ENCODE data around the gene CDK2AP2.
A peak's percentile ranks its signal among the peaks of the same experiment; 100 is the strongest.
"Not testable (repeated sequence)": the region's sequence is repeated elsewhere in the genome, so short reads cannot be mapped to it uniquely, and the experiment has no call there.

Gene CDK2AP2, protein sequence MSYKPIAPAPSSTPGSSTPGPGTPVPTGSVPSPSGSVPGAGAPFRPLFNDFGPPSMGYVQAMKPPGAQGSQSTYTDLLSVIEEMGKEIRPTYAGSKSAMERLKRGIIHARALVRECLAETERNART

DNA sequence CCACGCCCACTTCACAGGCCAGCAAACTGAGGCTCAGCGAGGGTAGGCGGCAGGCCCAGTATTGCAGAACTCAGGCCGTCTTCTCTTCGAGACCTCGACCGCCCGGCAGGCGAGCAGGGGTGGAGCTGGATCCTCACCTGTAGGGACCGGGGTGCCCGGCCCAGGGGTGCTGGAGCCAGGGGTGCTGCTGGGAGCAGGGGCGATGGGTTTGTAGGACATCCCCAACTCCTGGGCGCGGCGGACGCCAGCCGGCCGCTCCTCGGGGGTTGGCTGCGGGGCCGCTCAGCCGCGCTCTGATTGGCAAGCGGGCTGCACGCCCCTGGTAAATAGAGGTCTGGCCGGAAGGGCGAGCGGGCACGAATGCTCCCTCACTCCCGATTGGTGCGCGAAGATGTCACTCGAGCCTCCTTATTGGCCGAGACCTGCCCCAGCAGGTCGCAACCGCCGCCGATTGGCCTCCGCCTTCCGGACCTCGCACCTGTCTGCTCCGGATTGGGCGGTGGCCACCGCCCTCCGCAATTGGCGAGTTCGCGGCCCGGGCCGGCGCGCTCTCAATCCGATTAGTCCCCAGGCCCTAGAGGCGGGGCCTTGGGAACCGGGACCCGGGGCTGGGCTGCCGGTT is at the start of gene CDK2AP2:
TSS of gene CDK2AP2 (minus strand) at position 299 of the 622 bp plus-strand sequence. CDS start at position 219, 80 bp downstream.
- DNase-seq (ENCODE audit: low spot score) (peak; percentile 97), FAIRE-seq (peak; percentile 73)

DNA sequence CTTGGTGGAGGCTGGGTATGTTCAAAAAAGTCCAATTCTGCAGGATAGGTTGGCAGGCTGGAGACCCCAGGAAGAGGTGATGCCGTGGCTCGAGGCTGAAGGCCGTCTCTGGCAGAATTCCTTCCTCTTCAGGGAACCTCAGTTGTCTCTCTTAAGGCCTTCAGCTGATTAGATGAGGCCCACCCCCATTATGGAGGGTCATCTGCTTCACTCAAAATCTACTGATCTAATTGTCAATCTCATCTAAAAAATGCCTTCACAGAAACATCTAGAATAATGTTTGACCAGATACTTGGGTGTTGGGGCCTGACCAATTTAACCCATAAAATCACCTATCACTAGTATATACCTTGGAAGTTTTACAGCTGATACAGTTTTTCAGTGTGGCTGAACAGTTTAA is 48.3 kb upstream of the CDK2AP2 start:
- no peak for FAIRE-seq
- no peak for DNase-seq (ENCODE audit: low spot score)

DNA sequence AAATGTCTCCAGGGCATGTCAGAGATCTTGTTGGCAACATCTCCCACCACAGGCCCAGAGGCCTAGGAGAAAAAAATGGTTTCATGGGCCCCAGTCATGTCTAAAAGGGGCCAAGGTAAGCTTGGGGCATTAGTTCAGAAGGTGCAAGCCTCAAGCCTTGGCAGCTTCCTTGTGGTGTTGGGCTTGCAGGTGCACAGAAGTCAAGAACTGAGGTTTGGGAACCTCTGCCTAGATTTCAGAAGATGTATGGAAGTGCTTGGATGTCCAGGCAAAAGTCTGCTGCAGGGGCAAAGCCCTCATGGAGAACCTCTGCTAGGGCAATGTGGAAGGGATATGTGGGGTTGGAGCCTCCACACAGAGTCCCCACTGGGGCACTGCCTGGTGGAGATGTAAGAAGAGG is 43.7 kb upstream of the CDK2AP2 start:
- not testable (repeated sequence) for FAIRE-seq; DNase-seq (ENCODE audit: low spot score)

DNA sequence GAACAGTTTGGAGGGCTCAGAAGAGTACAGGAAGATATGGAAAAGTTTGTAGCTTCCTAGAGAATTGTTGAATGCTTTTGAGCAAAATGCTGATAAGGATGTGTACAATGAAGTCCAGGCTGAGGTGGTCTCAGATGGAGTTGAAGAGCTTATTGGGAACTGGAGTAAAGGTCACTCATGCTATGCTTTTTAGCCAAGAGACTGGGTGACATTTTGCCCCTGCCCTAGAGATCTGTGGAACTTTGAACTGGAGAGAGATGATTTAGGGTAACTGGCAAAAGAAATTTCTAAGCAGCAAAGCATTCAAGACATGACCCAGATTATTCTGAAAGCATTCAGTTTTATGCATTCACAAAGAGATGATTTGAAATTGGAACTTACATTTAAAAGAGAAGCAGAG is 43.2 kb upstream of the CDK2AP2 start:
- no peak for FAIRE-seq

DNA sequence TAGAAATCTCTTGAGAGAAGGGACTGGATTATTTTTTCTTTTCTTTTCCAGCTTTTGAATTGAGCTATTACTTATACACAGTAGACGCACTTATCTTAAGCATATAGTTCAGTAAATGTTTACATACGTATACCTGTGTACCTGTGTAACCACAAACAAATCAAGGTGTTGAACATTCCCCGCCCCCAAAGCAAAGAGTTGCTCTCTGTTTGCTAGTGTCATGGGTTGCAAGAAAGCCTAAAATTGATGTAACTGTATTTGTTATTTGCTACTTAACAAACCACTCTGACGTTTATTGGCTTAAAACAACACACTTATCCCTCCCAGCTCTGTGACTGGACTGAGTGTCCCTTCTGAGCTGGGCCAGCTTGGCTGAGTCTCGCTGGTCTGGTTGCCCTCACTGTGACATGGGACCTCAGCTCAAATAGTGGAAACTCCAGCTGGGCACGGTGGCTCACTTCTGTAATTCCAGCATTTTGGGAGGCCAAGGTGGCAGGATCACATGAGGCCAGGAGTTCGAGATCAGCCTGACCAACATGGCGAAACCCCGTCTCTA is 40.7 kb upstream of the CDK2AP2 start:
- FAIRE-seq (no peak), DNase-seq (ENCODE audit: low spot score) (no peak)

More for the DNA sequence above, 43.2 kb upstream of the CDK2AP2 start:
- no peak for DNase-seq (ENCODE audit: low spot score)

DNA sequence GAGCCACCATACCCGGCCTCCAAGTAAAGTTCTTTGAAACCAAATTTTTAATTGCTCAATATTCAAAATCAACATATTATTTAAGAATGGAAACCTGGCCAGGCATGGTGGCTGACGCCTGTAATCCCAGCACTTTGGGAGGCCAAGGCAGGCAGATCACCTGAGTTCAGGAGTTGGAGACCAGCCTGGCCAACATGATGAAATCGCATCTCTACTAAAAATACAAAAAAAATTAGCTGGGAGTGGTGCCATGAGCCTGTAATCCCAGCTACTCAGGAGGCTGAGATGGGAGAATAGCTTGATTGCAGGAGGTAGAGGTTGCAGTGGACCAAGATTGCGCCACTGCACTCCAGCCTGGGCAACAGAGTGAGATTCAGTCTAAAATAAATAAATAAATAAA is 40.1 kb upstream of the CDK2AP2 start:
- not testable (repeated sequence) for DNase-seq (ENCODE audit: low spot score); FAIRE-seq

DNA sequence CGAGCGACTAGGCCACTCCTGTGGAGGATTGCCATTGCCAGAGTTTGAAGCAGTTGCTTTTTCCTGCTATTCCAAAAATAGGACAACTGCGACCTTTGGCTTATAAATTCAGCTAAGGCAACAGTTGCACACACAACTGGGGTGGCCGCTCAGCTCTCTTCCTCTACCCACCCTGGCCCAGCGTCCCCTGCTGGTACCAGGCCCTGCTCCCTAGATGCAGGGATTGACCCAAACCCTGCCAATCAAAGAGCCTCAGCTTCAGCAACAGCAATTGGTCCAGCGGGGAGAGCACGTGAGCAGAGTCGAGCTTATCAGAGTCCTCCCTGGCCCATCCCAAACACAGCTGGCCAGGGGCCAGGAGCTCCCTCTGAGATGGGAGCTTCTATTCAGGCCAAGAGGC is 37.3 kb upstream of the CDK2AP2 start:
- DNase-seq (ENCODE audit: low spot score) (no peak), FAIRE-seq (no peak)

DNA sequence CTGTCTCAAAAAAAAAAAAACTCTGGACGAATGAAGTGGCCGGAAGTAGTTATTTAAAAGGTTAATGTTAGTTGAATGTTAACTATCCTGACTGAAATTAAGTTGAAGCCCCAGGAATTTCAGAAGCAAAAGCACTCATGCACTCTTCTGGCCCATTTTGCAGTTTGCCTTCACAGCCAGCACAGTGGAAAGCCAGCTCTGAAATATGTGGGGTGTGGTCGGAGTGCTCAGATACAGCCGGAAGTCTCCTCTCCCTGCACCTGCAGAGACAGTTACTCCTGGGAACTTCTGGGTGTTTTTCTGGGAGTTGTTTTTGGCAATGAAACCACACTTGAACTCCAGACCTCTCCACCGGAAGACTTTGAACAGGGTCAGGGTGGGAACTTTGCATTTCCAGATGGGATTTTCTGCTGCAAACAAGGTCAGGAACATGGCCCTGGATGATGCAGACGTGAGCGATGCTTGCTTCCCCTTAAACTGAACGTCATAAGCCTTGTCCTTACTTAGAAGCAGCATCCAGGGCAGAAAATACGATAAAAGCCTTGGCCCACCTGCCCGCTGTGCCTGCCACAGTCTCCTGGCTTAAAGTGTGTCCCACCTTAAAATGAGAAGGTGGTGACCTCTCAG is 36.8 kb upstream of the CDK2AP2 start:
- FAIRE-seq (no peak), DNase-seq (ENCODE audit: low spot score) (peak; percentile 11)

DNA sequence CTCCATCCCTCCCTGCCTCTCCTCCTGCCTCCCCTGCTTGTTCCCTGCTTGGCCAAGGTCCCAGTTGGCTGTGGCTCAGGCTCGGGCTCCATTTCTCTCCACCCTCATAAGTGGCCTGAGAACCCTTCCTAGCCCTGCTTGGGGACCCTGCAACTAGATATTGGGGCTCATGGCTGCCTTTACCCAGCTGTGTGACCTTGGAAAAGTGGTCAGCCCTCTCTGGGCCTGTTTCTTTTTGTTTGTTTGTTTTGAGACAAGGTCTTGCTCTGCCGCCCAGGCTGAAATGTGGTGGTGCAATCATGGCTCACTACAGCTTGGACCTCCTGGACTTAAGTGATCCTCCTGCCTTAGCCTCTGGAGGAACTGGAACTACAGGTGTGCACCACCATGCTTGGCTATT is 35.6 kb upstream of the CDK2AP2 start:
- DNase-seq (ENCODE audit: low spot score) (no peak), FAIRE-seq (no peak)

DNA sequence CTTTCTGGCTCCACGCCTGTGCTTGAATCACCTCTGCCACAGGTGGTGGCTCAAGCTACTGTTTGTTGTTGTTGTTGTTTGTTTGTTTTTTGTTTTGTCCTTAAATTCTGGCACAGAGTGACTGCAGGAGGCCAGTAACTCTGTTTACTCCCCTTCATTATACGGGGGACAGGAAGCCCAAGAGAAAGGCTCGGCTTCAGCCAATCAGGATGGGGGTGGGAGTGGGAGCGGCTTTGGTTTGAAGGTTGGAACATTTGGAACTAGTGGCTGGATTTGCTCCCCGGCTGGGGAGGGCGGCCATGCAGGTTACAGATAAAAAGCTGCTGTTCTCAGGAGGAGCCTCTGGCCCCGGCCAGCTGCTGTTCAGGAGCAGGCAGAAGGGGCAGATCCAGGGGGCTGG is 35.0 kb upstream of the CDK2AP2 start:
- no peak for DNase-seq (ENCODE audit: low spot score)
- FAIRE-seq: no peak

DNA sequence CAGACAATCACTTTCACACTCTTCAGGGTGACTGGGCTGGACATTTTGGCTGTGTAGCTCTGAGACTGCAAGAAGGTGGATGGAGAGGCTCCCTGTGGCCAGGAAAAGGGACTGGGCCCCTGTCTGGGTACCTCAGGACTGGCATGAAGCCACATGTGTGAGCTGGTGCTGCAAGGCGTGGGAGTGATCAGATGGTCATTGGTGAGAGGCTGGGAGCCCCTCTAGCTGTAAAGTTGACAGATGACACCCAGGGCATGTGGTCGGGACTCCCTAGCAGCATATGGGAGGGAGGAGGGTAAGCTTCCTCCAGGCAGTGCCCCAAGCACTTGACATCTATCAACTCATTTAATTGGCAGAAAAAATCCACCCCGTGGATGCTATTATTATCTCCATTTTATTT is 34.2 kb upstream of the CDK2AP2 start:
- FAIRE-seq (no peak), DNase-seq (ENCODE audit: low spot score) (no peak)

DNA sequence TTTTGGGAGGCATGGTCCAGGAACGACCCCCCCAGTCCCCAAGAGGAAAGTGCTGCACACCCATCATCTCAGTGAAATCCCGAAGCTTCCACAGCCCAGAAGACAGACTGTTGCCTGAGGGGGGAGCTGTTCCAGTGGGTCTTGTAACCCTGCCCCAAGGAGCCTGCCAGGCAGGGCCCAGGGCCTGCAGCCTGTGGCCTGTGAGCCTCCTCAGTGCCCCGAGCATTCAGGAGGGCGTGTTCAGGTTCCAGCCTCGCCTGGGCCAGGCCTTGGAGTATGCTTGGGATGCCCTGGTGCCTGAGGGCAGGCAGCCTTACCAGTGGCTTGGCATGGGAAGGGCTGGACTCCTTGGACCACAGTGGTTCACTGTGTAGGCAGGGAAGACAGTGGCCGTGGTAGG is 33.2 kb upstream of the CDK2AP2 start:
- FAIRE-seq: no peak
- no peak for DNase-seq (ENCODE audit: low spot score)

DNA sequence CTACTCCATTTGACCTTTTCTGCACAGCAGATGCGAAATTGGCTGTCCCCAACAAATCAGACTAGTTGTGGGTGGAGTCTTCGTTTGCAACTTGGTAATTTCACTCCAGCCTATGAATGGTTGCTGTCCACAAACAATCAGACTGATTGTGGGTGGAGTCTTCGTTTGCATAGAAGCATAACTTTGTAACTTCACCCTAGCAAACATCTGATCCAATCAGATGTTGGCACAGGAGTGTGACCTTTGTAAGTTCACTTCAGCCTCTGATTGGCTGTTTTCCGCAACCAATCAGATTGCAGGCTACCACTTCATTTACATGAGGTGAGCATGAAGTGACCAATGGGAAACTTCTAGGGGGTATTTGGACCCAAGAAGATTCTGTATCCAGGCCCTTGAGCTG is 31.6 kb upstream of the CDK2AP2 start:
- FAIRE-seq (no peak), DNase-seq (ENCODE audit: low spot score) (no peak)

DNA sequence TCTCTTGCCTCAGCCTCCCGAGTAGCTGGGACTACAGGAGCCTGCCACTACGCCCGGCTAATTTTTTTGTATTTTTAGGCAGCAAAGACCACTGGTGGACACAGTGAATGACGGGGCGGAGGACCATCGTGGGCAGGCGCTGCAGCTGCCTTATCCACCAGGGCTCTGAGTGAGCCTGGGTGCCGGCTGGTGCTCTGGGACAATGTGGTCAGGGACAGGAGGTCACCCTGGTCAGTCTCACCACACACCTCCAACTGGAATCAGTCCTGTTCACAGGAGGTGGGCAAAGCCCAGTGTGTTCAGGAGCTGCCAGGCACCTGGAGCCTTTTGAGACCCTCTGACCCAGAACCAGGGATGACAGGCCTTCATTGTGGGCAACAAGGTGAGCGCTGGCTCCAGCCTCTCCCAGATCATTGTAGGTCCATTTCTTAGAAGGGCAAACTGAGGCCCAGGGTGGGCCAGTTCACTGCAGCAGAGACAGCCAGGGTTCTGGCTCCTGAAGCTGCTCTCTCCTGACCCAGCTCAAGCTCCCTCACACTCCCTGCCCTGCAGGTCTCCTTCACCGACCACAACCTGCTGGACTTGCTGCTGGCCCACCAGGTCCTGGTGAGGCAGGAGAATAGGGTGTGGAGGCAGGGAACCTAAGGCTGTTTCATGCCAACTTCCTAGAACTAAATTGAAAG is 31.0 kb upstream of the CDK2AP2 start:
- no peak for FAIRE-seq

DNA sequence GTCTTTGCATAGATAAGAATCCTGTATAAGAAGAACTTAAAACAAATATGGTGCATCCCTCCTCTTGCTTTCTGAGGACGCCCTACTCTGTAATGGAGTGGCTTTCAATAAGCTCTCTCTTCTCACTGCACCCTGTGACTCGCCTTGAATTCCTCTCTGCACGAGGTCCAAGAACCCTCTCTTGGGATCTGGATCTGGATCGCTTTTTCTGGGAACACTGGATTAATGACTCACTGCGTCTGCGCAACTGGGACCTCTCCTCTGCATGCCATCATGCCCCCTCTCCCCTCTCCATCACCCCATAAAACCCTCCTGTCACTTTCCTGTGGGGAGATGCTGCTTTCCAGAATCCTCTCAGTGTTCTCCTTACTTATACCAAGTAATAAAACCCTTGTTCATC is 30.3 kb upstream of the CDK2AP2 start:
- no peak for DNase-seq (ENCODE audit: low spot score)
- no peak for FAIRE-seq

More for the DNA sequence above, 31.0 kb upstream of the CDK2AP2 start:
- no peak for DNase-seq (ENCODE audit: low spot score)

DNA sequence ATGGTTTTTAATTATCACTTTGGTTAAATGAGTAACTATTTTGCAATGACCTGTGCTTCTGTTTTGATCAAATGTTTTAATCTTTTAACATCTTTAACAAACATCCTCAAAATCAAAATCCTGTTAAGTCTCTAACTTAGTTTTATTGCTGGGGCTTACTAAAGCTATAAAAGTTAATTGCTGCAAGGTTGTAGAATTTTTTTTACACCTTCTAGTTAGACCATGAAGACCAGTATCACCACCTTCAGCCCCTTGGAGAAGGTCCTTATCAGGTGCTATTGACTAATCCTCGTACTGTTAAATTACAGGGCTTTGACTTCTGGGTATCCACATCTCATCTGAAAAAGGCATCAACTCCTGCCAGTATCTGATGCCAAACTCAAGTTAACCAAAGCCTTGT is 27.6 kb upstream of the CDK2AP2 start:
- DNase-seq (ENCODE audit: low spot score) (no peak), FAIRE-seq (no peak)

DNA sequence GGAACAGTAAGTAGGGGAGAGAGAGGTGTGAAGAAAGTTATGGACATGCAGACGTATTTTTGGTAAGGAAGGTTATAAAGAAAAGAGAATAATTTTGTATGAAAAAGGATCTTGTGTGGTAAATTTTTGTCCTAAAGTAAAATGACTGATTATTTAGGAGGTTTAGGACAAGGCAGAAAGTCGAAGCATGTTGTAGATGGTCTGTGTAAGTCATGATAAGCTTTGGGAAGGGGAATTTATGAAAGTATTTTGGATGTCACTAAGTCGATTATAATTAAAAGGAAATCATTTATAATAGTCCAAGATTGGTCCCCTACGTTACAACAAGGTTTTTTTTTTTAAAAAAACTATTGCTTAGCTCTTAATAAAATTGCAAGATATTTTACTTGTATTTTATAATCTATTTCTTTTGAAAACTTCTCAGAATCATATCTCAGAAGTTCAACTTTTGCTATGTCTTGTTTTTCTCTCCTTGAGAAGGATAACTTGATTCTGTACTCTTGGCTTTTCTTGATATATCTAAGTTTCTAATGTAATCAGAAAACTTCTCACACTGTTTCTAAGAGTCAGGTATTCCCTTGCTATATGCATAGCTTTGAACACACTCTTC is 26.2 kb upstream of the CDK2AP2 start:
- no peak for FAIRE-seq

DNA sequence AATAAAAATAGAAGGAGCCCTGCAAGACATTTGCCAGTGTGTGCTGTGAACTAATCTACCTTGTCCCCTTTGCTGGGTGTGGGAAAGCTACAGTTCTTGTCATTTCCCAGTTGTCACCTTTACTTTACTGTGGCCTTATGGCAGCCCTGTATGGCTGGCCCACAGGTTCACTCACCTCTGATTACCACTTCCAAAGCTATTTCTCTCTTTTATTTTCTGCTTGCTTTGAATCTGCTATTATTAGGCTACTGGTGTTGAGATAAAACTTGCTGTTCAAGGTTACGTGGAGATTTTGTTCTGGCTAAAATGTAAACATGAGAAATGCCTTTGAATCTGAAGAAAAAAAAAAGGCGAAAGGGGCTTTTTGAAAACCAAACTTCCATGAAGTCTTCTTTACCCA is 24.9 kb upstream of the CDK2AP2 start:
- DNase-seq (ENCODE audit: low spot score) (no peak), FAIRE-seq (no peak)

More for the DNA sequence above, 26.2 kb upstream of the CDK2AP2 start:
- peak; percentile 13 for DNase-seq (ENCODE audit: low spot score)

DNA sequence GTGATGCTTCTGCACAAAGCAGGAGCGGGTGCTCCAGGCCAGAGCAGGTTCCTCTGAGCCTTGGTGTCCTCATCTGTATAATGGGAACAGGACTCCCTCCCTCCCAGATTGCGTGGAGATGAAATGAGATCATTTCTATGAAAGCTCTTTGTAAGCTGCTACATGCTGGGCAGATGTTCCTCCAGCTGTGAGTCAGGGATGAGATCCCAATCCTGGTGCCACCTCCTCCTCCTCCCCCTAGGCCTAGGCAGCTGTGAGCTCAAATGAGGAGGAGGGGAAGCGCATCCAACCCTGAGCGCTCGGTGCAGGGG is 22.3 kb upstream of the CDK2AP2 start:
- no peak for DNase-seq (ENCODE audit: low spot score)
- FAIRE-seq: no peak

DNA sequence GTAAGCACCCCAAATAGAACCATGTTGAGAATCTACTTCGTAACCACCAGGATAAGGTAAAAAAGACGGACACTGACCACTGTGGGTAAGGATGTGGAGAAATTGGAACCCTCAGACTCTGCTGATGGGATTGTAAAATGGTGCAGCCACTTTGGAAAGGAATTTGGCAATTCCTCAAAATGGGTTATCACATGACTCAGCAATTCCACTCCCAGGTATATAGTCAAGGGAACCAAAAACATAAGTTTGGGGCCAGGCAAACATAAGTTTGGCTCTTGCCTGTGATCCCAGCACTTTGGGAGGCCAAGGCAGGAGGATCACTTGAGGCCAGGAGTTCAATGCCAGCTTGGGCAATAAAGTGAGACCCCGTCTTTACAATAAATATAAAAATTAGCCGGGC is 20.4 kb upstream of the CDK2AP2 start:
- FAIRE-seq (no peak), DNase-seq (ENCODE audit: low spot score) (no peak)

DNA sequence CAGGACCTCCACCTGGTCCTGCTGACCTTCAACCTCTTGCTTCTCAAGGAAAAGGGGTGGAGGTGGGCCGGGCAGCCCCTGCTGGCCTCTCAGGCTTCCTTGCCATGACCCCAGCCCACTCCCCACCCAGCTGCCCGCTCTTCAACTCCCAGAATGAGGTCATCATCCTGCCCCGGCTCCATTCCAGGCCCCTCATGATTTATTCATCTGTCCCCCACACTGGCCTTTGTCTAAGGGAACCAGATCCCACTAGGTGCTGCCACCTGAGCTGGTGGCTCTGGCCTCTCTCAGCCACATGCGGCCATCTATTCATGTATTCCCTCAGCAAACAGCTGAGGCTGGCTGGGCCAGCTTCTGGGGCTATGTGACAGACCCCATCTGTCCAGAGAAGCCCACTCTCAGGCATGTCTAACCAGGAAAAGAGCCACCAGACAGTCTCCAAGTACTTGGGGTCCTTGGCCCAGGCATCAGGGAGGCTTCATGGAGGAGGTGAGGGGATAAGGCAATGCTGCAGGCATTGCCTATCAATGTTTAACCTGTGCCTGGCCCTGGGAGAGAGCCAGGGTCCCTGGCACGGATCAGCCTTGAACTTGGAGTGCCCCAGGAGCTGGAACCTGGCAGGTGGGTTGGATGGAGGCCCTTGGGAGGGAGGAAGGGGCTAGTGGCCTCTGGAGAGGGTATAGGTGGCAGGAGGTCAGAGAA is 17.5 kb upstream of the CDK2AP2 start:
- FAIRE-seq: no peak
- DNase-seq (ENCODE audit: low spot score): no peak
